Kidney glomerular epithelial cell (primary cell): Measurements from ENCODE around the gene TEC.
"Not testable (repeated sequence)": the region's sequence is repeated elsewhere in the genome, so short reads cannot be mapped to it uniquely, and the experiment has no call there.

Experiments used
- DNase-seq: peaks from one replicate; lab custom pipeline; 2025; lab: John Stamatoyannopoulos, UW

The TEC gene

DNA sequence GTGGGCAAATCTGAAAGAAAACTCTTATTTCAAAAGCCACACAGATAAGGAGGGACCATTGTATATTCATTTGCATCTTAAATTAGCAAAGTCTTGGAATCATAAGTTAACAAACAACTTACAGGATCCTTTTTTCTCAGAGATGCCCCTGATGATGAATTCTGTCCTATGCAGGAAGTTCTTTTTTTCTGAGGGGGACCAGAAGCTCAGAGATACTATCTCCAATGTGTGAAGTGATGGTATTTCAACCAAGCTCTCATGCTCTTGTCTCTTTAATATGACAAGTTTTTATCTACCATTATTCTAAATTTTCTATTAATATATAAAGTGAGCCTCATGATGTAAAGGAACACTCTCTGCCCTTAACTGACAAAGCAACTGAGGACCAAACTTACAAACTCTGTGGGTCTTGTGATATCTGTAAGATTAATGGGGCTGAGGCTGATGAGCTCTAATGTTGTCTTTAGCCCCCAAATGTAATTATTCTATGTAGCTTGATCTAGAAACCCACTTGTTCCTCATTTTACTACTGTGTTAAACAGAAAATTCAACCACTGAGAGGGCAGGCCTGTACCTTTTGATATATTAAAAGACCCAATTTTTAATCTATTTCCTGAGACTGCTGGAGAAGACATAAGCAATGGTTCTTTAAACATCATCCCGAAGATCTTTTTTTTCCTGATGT lies 27.0 kb downstream of the TEC start:
- DNase-seq: no peak

DNA sequence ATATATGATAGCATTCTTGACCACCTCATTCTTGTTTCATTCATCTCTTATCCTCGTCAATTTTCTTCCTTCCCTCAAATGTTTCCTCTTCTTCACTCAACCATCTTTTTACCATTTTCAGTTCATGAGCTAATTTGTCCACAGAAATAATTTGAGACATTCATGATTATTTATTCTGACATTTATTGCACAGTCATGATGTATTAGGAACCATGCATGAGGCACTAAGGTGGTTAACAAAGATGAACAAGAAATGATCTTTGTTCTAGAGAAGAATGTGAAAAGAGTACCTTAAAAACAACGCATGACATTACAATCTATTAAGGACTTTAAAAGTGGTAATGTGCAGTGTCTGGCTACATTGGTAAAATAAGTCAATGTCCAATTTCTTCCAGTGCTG lies 27.9 kb downstream of the TEC start:
- DNase-seq: no peak

DNA sequence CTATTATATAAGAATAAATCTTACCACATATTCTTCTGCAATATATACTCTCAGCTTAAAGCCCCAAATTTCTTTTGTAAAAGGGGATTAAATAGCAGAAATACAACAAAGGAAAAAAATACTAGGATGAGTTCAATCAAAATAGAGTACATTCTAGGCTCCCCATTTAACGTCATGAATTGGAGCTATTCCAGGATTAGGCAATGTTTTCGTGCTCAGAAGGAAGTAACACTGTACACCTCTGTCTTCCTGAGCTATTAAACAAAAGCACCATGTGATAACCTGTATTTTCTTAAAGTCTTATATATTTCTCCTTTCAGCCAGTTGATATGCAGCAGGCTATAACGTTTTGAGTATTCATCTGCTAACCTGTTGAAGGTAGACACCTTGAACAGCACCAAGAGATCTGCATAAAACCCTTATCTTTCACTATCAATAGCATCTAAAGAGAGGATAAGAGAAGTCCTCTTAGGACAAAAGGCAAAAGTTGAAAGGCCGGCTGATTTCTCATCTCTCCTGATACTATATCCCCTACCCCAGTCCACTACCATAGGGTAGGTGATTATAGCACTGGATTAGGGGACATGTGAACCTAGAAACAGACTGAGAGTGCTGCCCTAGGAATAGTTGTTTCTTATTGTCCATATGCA lies 31.5 kb downstream of the TEC start:
- no peak for DNase-seq

DNA sequence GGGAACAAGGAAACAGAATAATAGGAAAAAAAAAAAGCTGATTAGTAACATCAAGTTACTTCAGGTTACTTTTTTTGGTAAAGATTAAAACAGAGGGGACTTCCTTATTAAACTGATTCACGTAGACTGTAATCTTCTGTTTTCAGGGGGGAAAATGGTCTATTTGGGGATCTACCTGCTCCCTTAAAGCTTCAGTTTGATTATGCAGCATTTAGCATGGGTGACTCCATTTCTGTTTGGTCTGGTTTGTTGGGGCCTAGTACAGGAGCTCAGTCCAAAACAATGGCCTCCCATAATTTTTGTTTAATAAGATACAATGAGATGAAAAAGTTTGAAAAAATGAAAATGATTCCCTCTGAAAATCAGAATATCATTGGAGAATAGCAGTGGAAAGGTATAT lies 34.6 kb downstream of the TEC start:
- DNase-seq: no peak

DNA sequence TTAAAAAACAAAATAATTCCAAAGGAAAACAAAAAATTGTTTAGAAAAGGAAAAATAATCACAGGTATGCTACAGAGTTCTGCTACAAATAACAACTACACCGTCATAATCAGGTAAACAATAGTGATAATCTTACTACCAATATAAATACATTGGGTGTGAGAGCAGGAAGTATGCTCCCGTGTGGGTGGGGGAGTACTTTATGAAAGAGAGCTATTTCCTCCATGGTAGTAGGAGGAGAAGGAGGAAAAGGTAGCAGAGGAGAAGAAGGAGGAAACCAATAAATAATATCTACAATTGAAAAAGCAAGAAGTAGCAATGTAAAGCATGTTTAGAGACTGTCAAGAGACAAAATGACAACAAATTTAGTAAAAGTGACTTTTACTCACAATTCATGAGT lies 35.1 kb downstream of the TEC start:
- DNase-seq: no peak

DNA sequence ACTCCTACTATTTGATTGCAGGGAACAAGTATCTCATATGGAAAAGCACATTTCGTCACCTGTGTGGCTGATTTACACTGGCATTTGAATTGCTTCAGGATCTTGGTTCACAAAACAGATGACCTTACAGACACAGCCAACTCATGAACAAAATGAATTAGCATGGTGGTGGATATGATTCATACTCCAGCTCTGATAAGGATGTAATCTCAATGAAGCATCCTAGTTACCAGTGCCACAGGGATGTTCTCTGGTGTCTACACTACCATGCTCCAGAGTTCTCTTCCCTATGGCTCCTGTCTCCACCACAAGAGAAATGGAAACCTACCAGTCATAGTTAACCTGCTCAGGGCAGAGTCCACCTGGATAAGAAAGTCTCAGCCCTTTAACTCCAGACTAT lies 40.7 kb downstream of the TEC start:
- DNase-seq: peak; percentile 13

DNA sequence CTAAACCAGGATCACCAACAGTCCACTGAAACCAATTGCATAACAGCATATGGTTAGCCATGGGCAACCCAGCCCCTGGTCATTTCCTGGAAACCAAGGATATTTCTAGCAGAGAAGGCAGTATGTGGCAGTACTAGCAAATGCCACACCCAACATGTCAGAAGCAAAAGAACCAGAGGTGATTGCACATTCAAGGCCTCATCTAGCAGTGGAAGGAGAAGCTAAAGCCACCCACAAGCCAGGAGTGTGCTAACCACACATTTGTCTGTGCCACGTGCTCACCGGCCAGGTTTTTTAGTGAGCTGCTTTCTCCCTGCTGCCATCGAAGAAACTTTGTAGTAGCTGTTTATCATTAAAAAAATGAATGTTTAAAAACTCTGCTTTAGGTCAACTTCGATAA lies 42.0 kb downstream of the TEC start:
- no peak for DNase-seq

DNA sequence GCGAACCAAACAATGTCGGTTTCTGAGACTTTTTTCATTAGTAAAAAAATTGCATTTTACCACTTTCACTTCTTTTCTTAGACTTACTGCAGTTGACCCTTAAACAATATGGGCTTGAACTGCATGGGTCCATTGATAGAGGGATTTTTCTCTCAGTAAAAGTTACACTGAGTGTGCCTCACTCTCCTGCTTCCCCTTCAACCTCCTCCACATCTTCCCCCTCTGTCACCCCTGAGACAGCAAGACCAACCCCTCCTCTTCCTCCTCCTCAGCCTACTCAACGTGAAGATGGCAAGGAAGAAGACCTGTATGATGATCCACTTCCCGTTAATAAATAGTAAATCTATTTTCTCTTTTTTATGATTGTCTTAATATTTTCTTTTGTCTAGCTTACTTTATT lies 43.4 kb downstream of the TEC start:
- no peak for DNase-seq

DNA sequence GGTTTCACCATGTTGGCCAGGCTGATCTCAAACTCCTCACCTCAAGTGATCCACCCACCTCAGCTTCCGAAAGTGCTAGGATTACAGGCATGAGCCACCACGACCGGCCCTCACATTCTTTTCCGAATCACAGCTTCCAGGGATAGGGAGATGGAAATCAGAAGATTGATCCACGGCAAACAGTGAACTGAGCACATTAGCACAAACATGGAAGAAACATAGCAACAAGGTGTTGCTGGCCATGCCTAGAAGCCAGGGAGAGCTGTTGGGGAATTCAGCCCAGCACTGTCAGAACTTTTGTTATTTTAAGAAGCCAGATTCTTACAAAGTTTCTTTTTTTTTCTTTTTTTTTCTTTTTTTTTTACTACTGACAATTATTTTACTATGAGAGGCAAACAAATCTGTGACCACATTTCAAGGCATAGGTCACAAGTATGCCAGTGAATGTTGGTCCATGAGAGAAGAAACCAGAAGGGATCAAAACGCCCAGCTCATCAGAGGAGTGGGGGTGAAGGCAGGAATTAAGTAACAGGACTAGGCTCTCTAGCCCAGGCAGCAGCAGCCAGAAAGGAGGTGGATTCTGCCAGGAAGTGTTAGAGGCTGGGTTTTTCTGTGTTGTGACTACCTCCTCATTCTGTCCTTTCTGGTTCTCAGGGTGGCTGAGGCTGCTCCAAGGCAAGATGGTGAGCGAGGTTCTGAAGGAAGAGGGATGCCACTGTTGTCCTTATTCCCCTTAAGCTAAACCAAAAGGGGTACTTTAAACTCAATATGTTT lies 44.1 kb downstream of the TEC start:
- DNase-seq: no peak

DNA sequence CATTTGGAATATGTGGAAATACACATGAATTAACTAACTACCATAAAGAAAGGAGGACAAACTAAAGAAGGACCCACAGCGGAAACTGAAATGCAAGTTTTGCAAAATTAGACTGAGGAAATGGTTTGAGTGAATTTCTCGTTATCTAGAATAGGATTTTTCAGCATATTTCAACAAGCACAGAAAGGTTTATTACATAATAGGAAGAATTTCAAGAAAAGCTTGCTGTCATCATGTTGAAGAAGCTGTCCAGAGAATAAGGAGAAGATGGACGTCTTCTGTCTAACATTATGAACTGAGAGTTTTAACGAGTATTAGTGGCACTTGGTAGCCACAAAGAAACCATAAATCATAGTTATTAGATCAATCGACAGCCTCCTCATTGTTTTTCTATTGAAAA lies 45.0 kb downstream of the TEC start:
- DNase-seq: no peak

DNA sequence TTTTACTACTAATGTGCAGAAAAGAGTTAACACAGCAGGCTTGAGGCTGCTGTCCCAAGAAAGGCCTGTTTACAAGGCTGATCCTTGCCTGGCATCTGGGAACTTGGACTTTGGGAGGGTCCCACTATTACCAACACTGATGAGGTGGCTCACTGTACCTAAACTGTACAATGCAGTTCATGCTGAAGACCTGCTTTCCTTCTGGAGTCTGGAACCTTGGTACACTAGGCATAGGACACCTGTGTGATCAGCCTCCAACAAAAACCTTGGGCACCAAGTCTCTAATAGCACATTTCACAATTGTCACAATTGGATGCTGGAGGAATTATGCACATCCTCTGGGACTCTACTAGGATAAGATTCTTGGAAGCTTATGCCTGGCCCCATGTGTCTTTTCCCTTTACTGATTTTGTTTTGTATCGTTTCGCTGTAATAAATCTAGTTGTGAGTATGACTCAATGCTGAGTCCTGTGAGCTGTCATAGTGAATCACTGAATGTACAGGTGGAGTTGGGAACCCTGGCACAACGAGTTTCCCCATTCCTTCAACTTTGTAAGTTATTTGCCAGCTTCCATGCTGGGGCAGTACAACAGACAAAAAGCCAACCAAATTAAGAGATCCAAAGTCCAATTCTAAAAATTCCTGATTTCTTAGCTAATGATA lies 45.9 kb downstream of the TEC start:
- peak; percentile 56 for DNase-seq

DNA sequence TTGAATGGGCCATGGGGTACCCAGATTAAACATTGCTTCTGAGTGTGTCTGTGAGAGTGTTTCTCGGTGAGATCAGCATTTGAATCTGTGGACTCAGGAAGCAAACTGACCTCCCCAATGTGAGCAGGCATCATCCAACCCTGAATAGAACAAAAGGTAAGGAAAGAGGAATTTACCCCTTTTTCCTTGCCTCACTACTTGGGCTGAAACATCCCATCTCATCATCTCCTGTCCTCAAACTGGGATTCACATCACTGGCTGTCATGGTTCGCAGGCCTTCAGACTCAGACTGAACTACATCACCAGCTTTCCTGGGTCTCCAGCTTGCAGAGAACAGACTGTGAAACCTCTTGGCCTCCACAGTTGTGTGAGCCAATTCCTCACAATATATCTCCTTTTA lies 47.1 kb downstream of the TEC start:
- peak; percentile 54 for DNase-seq

DNA sequence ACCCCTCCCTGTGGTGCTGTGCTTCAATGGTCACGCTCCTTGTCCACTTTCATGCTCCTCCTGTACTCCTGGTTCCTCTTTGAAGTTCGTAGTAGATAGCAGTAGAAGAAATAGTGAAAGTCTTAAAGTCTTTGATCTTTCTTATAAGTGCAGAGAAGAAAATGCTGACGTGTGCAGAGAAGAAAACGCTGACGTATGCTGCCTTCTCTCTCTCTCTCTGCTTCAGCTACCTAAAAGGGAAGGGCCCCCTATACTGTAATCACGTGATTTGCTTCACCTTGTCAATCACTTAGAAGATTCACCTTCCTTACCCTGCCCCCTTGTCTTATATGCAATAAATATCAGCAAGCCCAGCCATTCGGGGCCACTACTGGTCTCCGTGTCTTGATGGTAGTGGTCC lies 50.2 kb downstream of the TEC start:
- not testable (repeated sequence) for DNase-seq

DNA sequence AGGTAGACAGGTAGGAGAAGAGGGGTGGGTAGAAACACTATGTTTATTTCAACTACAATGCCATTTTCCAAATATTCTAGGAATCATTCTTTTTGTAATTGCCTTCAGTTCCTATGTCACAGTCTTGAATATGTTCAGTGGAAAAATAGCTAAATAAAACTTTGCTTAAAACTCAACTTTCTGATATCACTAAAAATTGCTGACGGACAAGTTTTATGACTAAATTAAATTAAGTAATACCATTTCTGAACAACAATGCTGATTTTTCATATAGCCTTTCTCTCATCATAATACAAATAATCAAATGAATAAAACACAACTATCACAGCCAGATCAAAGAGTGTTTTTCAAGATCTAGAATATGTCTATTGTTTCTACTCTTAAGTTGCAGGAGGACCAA lies 53.1 kb downstream of the TEC start:
- no peak for DNase-seq

DNA sequence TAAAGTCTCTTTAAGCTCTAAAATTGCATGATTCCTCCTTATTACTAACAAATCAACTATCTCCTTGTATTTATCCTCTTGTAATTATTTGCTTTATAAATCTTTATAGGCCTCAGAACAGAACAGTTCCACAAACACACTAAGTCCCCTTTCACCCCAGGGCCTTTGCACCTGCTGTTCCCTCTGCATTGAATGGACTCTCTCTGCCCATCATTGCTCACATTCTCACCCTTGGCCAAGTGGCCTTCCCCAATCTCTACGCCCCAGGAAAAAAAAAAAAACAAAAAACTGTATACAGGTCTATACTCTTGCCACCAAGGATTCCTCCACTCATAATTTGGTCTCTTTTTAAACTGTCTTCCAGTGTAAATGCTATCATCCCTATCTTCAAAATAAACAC lies 53.7 kb downstream of the TEC start:
- no peak for DNase-seq

DNA sequence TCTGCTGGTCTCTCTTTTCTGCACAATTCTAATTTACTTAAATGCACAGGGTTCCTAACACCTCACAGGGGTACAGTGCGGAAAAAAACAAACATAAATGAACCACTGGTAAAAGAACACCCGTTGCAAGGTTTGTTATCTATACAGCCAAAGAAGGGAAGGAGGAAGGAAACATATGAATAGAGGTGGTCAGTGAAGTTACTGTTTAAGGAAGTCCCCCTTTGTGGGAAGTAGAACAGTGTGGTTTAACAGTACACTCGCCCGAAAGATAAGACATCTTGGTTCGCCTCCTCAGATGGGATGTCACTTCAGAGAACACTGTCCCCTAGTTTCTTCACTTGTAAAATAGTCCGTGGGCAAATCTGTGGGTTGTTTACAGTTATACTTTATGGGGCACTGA lies 57.5 kb downstream of the TEC start:
- DNase-seq: no peak

DNA sequence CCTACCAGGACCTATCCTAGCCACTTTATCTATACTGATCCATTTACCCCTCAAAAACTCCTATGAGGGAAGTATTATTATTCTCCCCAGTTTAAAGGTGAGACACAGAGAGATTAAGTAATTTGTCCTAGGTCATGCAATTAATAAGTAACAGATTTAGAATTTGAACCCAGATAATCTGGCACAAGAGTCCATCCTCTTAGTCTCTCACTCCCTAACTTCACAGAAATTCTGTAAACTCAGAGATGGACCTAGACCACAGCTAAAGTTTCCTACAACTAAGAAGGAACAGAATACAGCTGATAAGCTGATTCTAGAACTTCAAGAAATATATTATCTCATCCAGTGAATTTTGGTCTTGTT lies 58.7 kb downstream of the TEC start:
- no peak for DNase-seq

DNA sequence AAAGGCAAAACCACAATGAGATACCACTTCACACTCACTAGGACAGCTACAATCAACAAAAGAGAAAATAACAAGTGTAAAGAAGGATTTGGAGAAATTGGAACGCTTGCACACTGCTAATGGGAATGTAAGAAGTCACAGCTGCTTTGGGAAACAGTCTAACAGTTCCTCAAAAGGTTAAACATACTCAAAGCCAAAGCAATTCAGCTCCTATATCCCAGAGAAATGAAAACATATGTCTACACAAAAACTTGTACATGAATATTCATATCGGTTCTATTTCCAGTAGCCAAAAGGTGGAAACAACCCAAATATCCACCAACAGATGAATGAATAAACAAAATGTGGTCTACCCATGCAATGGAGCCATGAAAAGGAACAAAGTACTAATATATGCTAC lies 64.0 kb downstream of the TEC start:
- no peak for DNase-seq

DNA sequence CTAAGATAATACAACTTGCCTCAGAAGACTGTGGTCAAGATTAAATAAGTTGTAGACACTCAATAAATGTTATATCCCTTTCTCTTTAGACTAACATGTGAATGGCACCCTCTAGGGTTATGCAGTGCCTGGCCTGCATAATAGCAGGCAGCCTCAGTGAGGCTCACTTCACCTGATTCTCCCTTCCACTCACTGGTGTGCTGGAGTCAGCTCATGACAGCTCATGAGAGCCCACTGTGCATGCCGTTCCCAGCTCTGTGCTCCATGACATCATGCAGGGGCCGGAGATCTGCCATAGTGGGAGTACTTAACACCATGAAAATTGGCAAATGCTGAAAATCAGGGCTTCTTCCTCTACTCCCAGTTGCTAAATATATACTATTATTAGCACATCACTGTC lies 64.5 kb downstream of the TEC start:
- no peak for DNase-seq

DNA sequence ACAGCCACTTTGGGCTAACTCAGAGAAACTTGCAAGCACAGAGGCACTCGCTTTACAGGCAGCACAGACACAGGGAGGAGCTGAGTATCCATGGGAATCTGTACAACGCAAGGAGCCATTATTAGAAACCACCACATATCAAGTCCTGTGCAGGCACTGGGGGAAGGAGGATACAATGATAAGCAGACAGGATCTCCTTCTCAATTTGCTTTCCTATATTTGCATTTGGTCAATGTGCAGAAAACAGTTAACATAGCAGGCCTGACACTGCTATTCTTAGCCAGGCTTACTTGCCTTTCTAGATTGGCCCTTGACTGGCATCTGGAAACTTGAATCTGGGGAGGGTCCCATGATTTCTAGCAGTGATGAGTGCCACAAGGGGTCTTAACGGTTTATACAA lies 65.8 kb downstream of the TEC start:
- no peak for DNase-seq

DNA sequence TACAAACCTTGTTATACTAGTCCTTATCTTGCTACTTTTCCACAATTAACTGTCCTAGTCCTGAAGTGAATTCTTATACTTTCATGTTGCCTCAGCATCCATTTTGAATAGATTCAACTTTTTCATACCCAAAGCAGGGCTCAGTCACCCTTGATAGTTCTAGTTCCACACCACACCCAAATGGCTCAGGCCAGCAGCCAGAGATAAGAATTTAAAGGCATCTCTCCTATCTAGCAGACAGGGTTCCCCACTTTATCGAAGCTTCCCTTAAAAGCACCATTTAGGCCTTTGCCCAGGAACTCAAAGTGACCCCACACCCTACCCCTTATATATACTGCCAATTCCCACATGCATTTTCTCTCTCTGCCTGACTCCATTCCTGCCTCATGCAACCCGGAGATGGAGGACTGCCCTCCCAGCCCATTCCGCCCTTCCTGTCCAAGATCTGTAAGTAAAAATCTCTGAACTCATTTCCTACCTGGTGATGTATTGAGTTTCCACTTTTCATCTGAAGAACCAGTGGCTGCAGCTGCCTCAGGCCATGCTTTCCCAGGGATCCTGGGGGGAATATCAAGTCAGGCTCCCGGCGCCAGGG lies 71.9 kb downstream of the TEC start:
- DNase-seq: no peak

DNA sequence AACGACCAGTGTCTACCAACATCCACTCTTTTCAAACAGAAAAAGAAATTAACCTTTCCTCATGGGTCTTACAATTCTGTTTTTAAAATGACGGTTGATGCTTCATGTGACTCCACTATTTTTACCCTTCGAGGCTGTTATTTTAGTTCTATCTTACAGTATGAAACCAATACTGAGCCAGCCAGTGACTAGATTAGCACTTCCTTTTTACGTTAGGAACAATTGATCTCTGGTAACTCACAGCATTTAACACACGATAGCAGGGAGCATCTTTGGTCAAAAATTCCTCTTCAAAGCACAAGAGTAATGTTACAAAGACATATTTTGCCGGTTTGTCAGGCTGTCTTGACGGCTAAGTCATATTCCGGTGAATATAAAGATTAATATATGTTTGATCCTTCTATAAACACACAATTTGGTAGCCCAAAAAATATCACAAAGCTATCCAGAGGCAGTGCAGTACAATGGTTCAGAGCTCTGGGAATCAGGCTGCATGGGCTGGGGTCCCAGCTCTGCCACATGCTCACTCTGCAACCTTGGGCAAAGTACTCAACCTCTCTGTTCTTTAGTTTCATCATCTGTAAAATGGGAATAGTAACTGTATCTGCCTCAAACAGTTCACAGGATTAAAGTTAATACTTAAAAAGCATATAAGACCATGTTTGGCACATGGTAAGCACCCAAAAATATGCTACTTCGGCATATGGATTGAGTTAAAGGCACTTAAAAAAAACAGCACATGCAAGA lies 72.7 kb downstream of the TEC start:
- no peak for DNase-seq
